Progenitor cell of endocrine pancreas (in vitro differentiated cells): ENCODE measurements around the gene SYP. TPM values are rescaled to one million over a fixed set of nuclear protein-coding genes. Genes with fewer than 3 reads are reported as not detected.

Experiments
- DNase-seq: peaks from one replicate; pipeline ENCODE4 v3.0.0; 2021; ENCODE audit warnings: low spot score; ENCODE audit not compliant: unreplicated experiment
- H3K27ac Mint-ChIP-seq: 2 replicates; pipeline ENCODE4 v1.8.0; 2021; ENCODE audit warnings: mild to moderate bottlenecking, moderate library complexity, mixed read lengths
- H3K27me3 Mint-ChIP-seq: 2 replicates; pipeline ENCODE4 v1.8.0; 2021; ENCODE audit warnings: mixed read lengths
- H3K36me3 Mint-ChIP-seq: 2 replicates; pipeline ENCODE4 v1.8.0; 2022; ENCODE audit warnings: mixed read lengths; ENCODE audit not compliant: insufficient read depth
- H3K4me1 Mint-ChIP-seq: 2 replicates; pipeline ENCODE4 v1.8.0; 2021; ENCODE audit warnings: low read depth, mixed read lengths
- H3K4me3 Mint-ChIP-seq: 2 replicates; pipeline ENCODE4 v1.8.0; 2021; ENCODE audit warnings: low read depth, mild to moderate bottlenecking, moderate library complexity, mixed read lengths
- H3K9me3 Mint-ChIP-seq: 2 replicates; pipeline ENCODE4 v1.8.0; 2021; ENCODE audit warnings: low read depth, mixed read lengths
- CTCF ChIP-seq: fragments of 200-600 bp; sonication (generic); IDR thresholded peaks from one replicate; pipeline ENCODE4 v1.5.0; 2021; ENCODE audit warnings: antibody characterized with exemption, mild to moderate bottlenecking; ENCODE audit not compliant: unreplicated experiment
- total RNA-seq: library from RNA; stranded (reverse); gene quantifications from 2 replicates; pipeline ENCODE4 v1.2.1, GENCODE V29; 2021

SYP gene
- total RNA-seq, 1 donor from 2014 or later = 11.4 TPM

GRCh38 chrX:49167740-49168108 lies 32.3 kb downstream of the SYP start:
- peaks cover 13% of the 10 kb centered on the region for H3K4me1 Mint-ChIP-seq
- DNase-seq = no peak
- peaks cover 22% of the 10 kb centered on the region for H3K27me3 Mint-ChIP-seq
- H3K9me3 Mint-ChIP-seq = peaks cover 9% of the 10 kb centered on the region
- H3K27ac Mint-ChIP-seq = no peak overlapping the region
- TF ChIP-seq CTCF = no peak
- no peak overlapping the region for H3K4me3 Mint-ChIP-seq
- H3K36me3 Mint-ChIP-seq = peaks cover 4% of the 10 kb centered on the region

GRCh38 chrX:49166914-49167739 lies 32.9 kb downstream of the SYP start:
- Mint-ChIP-seq H3K9me3 (peaks cover 9% of the 10 kb centered on the region), H3K27ac (peak overlapping the region; percentile 76), H3K4me3 (peak overlapping the region; percentile 52), H3K27me3 (peaks cover 20% of the 10 kb centered on the region), H3K36me3 (peaks cover 4% of the 10 kb centered on the region), H3K4me1 (peaks cover 13% of the 10 kb centered on the region)
- no peak for DNase-seq
- no peak for TF ChIP-seq CTCF

GRCh38 chrX:49165901-49166881 lies 33.8 kb downstream of the SYP start:
- Mint-ChIP-seq H3K27ac (no peak overlapping the region), H3K4me1 (peaks cover 13% of the 10 kb centered on the region), H3K9me3 (peaks cover 13% of the 10 kb centered on the region), H3K36me3 (peaks cover 4% of the 10 kb centered on the region), H3K4me3 (peak overlapping the region; percentile 52), H3K27me3 (peaks cover 13% of the 10 kb centered on the region)
- DNase-seq = peak; percentile 72
- peak; percentile 27 for TF ChIP-seq CTCF

GRCh38 chrX:49164589-49165360 lies 35.2 kb downstream of the SYP start:
- peaks cover 13% of the 10 kb centered on the region for H3K9me3 Mint-ChIP-seq
- no peak overlapping the region for H3K27ac Mint-ChIP-seq
- peaks cover 13% of the 10 kb centered on the region for H3K4me1 Mint-ChIP-seq
- H3K27me3 Mint-ChIP-seq = peaks cover 9% of the 10 kb centered on the region
- peaks cover 4% of the 10 kb centered on the region for H3K36me3 Mint-ChIP-seq
- no peak for DNase-seq
- no peak overlapping the region for H3K4me3 Mint-ChIP-seq
- TF ChIP-seq CTCF = no peak
